ENCODE data around the gene ZNF483.

GRCh38 chr9:111542497-111543254, 17.7 kb downstream of the ZNF483 start:
- TF ChIP-seq CTCF (conservative IDR thresholded peaks at IDR 0.05 in 1 of 2, IDR thresholded peaks at IDR 0.05 in 1 of 2; ENCODE audit: extremely low read depth in 1 of 2, insufficient read depth in 1 of 2, low read depth in 1 of 2, low read length in 2 of 2) (no peak), EZH2 (IDR thresholded peaks at IDR 0.05; ENCODE audit: borderline replicate concordance, low read length) (no peak)
